WERI-Rb-1 (cell line): ENCODE results near the gene ZBTB7C.
A peak's percentile ranks its signal among the peaks of the same experiment; 100 is the strongest.

Source experiments
- DNase-seq: peaks from one replicate; pipeline ENCODE4 v3.0.0-alpha.2; 2020
- H3K27ac ChIP-seq: fragments of 250-450 bp; sonication (Bioruptor Pico); 2 replicates; pipeline ENCODE4 v1.5.1; 2020; ENCODE audit warnings: mild to moderate bottlenecking, moderate library complexity
- H3K27me3 ChIP-seq: fragments of 250-450 bp; sonication (Bioruptor Pico); 2 replicates; pipeline ENCODE4 v1.5.1; 2021; ENCODE audit warnings: mild to moderate bottlenecking, low read depth, moderate library complexity; ENCODE audit not compliant: insufficient read depth, severe bottlenecking
- H3K36me3 ChIP-seq: fragments of 250-450 bp; sonication (Bioruptor Pico); 2 replicates; pipeline ENCODE4 v1.5.1; 2020; ENCODE audit warnings: mild to moderate bottlenecking, moderate library complexity
- H3K4me3 ChIP-seq: 2 replicates; pipeline ENCODE4 v1.5.1; 2011; ENCODE audit warnings: low read depth, mild to moderate bottlenecking, control low read depth, low read length
- H3K9me3 ChIP-seq: fragments of 250-450 bp; sonication (Bioruptor Pico); 2 replicates; pipeline ENCODE4 v1.5.1; 2021; ENCODE audit warnings: mild to moderate bottlenecking, moderate library complexity; ENCODE audit not compliant: severe bottlenecking
- TF ChIP-seq, protein P1 (sequence below): IDR thresholded peaks from 2 replicates; pipeline ENCODE4 v1.5.1; 2011; ENCODE audit warnings: low read depth, mild to moderate bottlenecking, control low read depth, inconsistent platforms, low read length

Gene ZBTB7C

DNA sequence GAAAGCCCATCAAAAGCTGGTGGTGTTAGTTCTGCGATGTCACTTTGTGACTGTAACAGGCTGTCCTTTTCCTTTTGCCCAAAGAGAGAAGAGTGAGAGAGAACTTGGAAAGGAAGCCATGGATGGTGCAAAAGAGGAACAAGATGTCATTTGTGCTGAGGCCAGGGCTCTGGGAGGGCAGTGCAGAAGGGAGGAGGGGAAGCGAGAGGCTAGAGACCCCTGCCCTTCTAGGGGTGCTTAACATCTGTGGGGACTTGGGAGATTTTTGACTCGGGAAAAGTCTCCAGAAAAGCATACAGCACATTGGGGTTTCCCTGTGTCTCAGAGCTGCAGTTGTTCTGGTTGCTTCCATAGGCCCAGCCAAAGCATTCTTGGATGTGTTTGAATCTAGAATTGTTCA is 49.6 kb downstream of the ZBTB7C start:
- Histone ChIP-seq H3K4me3 (no peak overlapping the region), H3K9me3 (peaks cover 2% of the 10 kb centered on the region), H3K27me3 (no peaks in the 10 kb centered on the region), H3K27ac (no peak overlapping the region), H3K36me3 (no peaks in the 10 kb centered on the region)
- peak; percentile 1 for DNase-seq
- TF ChIP-seq, protein P1, sequence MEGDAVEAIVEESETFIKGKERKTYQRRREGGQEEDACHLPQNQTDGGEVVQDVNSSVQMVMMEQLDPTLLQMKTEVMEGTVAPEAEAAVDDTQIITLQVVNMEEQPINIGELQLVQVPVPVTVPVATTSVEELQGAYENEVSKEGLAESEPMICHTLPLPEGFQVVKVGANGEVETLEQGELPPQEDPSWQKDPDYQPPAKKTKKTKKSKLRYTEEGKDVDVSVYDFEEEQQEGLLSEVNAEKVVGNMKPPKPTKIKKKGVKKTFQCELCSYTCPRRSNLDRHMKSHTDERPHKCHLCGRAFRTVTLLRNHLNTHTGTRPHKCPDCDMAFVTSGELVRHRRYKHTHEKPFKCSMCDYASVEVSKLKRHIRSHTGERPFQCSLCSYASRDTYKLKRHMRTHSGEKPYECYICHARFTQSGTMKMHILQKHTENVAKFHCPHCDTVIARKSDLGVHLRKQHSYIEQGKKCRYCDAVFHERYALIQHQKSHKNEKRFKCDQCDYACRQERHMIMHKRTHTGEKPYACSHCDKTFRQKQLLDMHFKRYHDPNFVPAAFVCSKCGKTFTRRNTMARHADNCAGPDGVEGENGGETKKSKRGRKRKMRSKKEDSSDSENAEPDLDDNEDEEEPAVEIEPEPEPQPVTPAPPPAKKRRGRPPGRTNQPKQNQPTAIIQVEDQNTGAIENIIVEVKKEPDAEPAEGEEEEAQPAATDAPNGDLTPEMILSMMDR = no peak

DNA sequence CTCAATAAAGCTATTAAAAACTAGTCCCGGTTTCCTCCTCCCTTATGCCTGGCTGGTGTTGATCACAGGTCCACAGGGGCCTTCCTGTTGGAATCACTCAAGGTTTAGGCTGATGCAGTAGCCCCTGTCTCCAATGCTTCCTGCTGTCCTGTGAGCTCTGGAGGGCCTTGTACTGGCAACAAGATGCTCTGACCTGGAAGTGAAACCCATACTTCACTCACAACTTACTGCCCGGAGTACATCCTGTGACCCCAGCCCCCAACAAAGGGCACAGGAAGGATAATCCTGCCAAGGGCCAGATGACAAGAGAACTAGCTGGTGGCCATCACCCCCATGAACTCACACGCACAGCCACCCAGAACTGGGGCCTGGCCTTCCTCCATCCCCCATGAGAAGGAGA is 50.3 kb downstream of the ZBTB7C start:
- Histone ChIP-seq H3K36me3 (no peaks in the 10 kb centered on the region), H3K27me3 (no peaks in the 10 kb centered on the region), H3K4me3 (no peak overlapping the region), H3K27ac (no peak overlapping the region), H3K9me3 (no peaks in the 10 kb centered on the region)
- TF ChIP-seq, protein P1 = no peak
- peak; percentile 3 for DNase-seq

DNA sequence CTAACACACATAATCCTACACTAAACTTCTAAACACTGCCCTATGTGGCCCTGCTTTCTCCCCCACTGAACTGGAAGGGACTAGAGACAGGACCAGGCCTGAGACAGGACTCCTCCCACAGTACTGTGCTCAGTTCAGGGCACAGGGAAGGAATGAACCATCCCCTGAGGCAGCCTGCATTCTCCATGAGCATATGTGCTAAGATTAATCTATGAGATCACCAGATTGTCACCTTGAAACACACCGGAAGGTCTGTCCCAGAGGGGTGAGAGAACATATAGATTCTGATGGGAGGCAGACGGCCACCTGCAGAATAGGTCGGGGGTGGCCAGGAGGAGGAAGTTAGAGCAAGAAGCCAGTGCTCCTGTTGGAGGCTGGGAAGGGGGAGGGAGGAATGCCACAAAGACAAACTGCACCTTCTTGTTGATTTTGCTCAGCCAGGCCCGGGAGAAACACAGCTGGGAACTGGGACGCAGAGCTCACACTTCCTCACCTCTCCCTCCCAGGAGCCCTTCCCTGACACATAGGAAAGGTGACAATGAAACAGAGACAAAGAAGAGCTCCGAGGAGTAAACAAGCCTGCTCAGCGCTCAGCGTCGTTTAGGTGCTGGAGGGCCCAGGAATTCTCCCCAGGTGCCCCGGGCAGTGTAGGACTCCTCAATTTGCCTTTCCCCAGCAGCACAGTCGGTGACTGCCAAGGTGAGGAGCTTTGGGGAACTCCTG is 52.1 kb downstream of the ZBTB7C start:
- peak overlapping the region; percentile 40 for H3K27ac ChIP-seq
- H3K27me3 ChIP-seq = no peaks in the 10 kb centered on the region
- peak; percentile 82 for DNase-seq
- H3K36me3 ChIP-seq = no peaks in the 10 kb centered on the region
- TF ChIP-seq, protein P1 = no peak
- H3K9me3 ChIP-seq = no peaks in the 10 kb centered on the region
- no peak overlapping the region for H3K4me3 ChIP-seq

DNA sequence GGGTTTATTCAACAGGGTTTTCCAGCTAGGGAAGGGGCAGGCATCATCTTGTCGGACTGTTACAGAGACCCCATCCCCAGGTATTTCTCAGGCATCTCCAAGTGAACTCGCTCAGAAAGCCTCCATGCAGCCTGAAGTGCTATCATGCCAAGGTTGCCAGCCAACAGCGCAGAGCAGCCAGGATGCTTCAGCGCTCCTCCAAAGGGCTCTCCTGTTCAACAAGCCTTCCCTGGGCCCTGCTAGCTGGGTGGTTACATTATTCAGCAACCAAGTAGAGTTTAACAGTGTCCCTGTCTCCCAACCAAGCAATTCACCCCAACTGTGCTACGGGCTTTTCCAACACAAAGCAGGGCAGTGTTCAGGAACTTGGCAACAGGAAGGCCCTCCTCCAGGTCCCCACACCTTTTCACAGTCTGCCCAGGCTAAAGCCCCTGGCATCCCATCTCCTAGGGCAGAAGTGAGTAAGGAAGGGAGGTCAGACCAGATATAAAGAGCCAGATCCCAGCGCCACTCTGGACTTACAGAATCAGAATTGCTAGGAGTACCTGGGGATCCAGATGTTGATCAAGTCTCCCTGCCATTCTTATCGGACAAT is 52.9 kb downstream of the ZBTB7C start:
- Histone ChIP-seq H3K27me3 (no peaks in the 10 kb centered on the region), H3K4me3 (no peak overlapping the region), H3K9me3 (no peaks in the 10 kb centered on the region), H3K27ac (peak overlapping the region; percentile 40), H3K36me3 (no peaks in the 10 kb centered on the region)
- TF ChIP-seq, protein P1 = no peak
- DNase-seq = peak; percentile 5

DNA sequence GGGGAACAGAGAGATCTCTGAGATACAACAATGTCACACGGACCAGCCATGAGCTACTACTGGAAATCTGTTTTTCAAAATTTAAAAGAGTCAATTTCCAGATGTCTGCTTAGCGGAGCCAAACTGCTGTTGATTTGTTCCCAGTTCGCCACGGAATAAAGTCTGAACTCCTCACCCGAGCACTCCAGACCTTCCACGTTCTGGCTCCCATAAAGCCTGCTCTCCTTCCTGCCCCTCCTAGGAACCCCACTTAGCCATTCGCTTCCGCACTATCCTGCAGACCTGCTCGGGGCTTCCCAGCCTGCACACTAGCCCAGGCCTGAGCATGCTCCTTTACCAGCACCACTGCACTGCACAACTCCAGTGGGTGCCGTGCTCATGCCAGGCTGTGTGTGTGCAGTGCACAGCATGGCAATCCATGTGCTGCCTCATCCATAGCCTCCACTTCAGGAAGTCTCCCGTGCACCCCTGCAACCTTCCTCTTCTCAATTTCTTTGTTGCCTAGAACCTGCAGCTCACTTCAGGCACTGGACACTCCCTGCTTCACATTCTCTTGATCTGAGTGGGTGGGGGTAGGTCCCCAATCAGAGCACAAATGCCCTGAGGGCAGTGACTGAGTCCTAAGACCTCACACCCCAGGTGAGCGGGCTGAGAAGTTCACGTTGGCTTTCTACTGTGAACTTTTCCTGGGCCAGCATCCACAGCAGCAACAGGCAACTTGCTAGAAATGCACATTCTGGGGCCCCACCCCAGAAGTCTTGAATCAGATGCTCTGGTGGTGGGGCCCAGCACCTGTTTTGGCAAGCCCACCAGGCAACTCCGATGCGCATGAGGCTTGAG is 53.7 kb downstream of the ZBTB7C start:
- no peak overlapping the region for H3K27ac ChIP-seq
- no peak overlapping the region for H3K4me3 ChIP-seq
- H3K27me3 ChIP-seq = no peaks in the 10 kb centered on the region
- H3K36me3 ChIP-seq = no peaks in the 10 kb centered on the region
- TF ChIP-seq, protein P1 = no peak
- no peak for DNase-seq
- peaks cover 3% of the 10 kb centered on the region for H3K9me3 ChIP-seq
